GM12878 (cell line): Measurements from ENCODE around the gene ZNF280C. TPM values are rescaled to one million over a fixed set of nuclear protein-coding genes. Genes with fewer than 3 reads are reported as not detected.
A peak's percentile ranks its signal among the peaks of the same experiment; 100 is the strongest.

ENCODE experiments used
- BACH1 ChIP-seq: fragments of 450-650 bp; IDR thresholded peaks from 2 replicates; pipeline ENCODE4 v1.6.1; 2017; ENCODE audit warnings: mild to moderate bottlenecking, borderline replicate concordance
- EGR1 ChIP-seq, 2 experiments: IDR thresholded peaks; 1 replicate in 1 of 2; 2 replicates in 1 of 2; pipeline ENCODE4 v1.6.1; 2011 to 2012; ENCODE audit warnings: low read depth in 2 of 2, low read length in 2 of 2, borderline replicate concordance in 1 of 2, mild to moderate bottlenecking in 1 of 2, moderate library complexity in 1 of 2
- ESRRA ChIP-seq: IDR thresholded peaks from 2 replicates; pipeline ENCODE4 v1.6.1; 2012; ENCODE audit warnings: mild to moderate bottlenecking, low read length, improper control_type of control experiment
- GATAD2B ChIP-seq: fragments of 450-650 bp; conservative IDR thresholded peaks from 2 replicates; pipeline ENCODE4 v1.6.1; 2017; ENCODE audit warnings: low read depth, mild to moderate bottlenecking, moderate library complexity
- IKZF2 ChIP-seq, 2 experiments: fragments of 450-650 bp; IDR thresholded peaks; 2 replicates each; pipeline ENCODE4 v1.6.1; 2017; ENCODE audit warnings: mild to moderate bottlenecking in 2 of 2, moderate library complexity in 2 of 2
- LARP7 ChIP-seq: fragments of 450-650 bp; IDR thresholded peaks from 2 replicates; pipeline ENCODE4 v1.6.1; 2017; ENCODE audit warnings: mild to moderate bottlenecking
- SIX5 ChIP-seq: IDR thresholded peaks from 2 replicates; pipeline ENCODE4 v1.6.1; 2011; ENCODE audit warnings: mild to moderate bottlenecking, low read depth, low read length, moderate library complexity; ENCODE audit not compliant: severe bottlenecking
- SMAD1 ChIP-seq: fragments of 450-650 bp; IDR thresholded peaks from 2 replicates; pipeline ENCODE4 v1.6.1; 2018; ENCODE audit warnings: mild to moderate bottlenecking, low read depth; ENCODE audit not compliant: partially characterized antibody
- SMARCA5 ChIP-seq: fragments of 450-650 bp; IDR thresholded peaks from 2 replicates; pipeline ENCODE4 v1.6.1; 2017; ENCODE audit warnings: mild to moderate bottlenecking
- SP1 ChIP-seq: IDR thresholded peaks from one replicate; pipeline ENCODE4 v1.6.1; 2011; ENCODE audit warnings: low read depth, low read length
- TARDBP ChIP-seq: IDR thresholded peaks from 2 replicates; pipeline ENCODE4 v1.6.1; 2016; ENCODE audit warnings: borderline replicate concordance
- ZNF217 ChIP-seq: fragments of 450-650 bp; IDR thresholded peaks from 2 replicates; pipeline ENCODE4 v1.6.1; 2017; ENCODE audit warnings: antibody characterized with exemption, mild to moderate bottlenecking
- polyA plus RNA-seq, 11 experiments: library from polyadenylated mRNA; depleted of rRNA in 4 of 11; unstranded in 6 of 11; stranded (reverse) in 5 of 11; fragments of >200 nt; fragmentation: Nextera tagmentation in 4 of 11; fragmentation: Illumina TruSeq in 1 of 11; extraction: Ambion mirVana in 4 of 11; extraction: Trizol in 1 of 11; gene quantifications; 1 replicate in 1 of 11; 2 replicates in 10 of 11; pipeline versions ENCODE4 v1.2.1 to v1.2.3, GENCODE V29; 2011 to 2016; ENCODE audit warnings: inconsistent platforms in 2 of 11, missing spikeins in 2 of 11, low read depth in 1 of 11
- total RNA-seq, 4 experiments: library from RNA; depleted of rRNA in 3 of 4; stranded (reverse); fragments of >200 nt in 3 of 4; fragmentation: Illumina TruSeq in 1 of 4; extraction: Trizol in 1 of 4; gene quantifications; 2 replicates each; pipeline versions ENCODE4 v1.2.1 to v1.2.3, GENCODE V29; 2013 to 2021
- TF ChIP-seq, protein P1 (sequence below): IDR thresholded peaks from 2 replicates; pipeline ENCODE4 v1.6.1; 2011; ENCODE audit warnings: low read depth, low read length, improper control_type of control experiment, borderline replicate concordance
- TF ChIP-seq, protein P2 (sequence below): fragments of 450-650 bp; IDR thresholded peaks from 2 replicates; pipeline ENCODE4 v1.6.1; 2017; ENCODE audit warnings: borderline replicate concordance
- TF ChIP-seq, protein P3 (sequence below): fragments of 150-350 bp; IDR thresholded peaks from 2 replicates; pipeline ENCODE4 v1.6.1; 2014; ENCODE audit warnings: mild to moderate bottlenecking, low read depth, low read length
- TF ChIP-seq, protein P4 (sequence below): IDR thresholded peaks from 2 replicates; pipeline ENCODE4 v1.6.1; 2012; ENCODE audit warnings: low read depth, low read length, improper control_type of control experiment
- TF ChIP-seq, protein P5 (sequence below): IDR thresholded peaks from 2 replicates; pipeline ENCODE4 v1.6.1; 2012; ENCODE audit warnings: low read depth, low read length, improper control_type of control experiment
- TF ChIP-seq, protein P6 (sequence below): fragments of 450-650 bp; formaldehyde crosslinking; IDR thresholded peaks from 2 replicates; pipeline ENCODE4 v1.4.0; 2022; ENCODE audit warnings: mild to moderate bottlenecking, moderate library complexity

Gene ZNF280C
- total and polyA plus RNA-seq, 10 of the 15 experiments (the other 5 are each of a cell fraction or from before 2014, with no cell fraction given) = 0.82 to 8.8 (median 5.7) TPM

DNA sequence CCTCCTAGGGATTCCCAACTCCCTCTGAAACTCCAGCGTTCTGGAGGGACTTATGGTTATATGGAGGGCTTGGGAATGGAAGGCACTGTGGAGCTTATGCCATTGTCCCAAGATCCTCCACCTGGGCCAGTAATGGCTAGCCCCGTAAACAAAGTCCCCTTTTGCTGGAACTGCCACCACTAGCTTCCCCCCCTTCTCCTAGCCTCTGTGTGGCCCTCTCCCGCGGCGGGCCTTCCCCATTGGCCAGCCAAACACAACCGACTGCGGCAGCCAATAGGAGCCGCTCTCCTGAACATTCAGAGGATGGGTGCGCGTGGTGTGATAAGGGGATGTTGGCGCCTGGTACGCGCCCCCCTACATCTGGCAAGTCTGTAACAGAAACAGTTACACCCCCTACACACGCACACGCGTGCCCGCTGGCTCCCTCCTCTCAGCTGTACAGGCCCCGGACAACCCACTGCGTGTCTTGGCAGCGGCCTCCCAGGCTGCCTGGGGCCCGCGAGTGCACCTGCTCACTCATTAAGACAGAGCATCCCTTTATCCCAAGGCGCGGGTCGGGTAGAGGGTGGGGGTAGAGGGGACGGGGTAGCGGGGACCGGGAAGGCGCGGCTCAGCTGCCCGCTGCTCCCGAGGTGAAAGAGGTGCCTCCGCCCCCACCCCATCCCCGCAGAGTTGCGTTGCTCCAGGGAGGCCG is 97.8 kb downstream of the ZNF280C start (continued):
- TF ChIP-seq, protein P1, sequence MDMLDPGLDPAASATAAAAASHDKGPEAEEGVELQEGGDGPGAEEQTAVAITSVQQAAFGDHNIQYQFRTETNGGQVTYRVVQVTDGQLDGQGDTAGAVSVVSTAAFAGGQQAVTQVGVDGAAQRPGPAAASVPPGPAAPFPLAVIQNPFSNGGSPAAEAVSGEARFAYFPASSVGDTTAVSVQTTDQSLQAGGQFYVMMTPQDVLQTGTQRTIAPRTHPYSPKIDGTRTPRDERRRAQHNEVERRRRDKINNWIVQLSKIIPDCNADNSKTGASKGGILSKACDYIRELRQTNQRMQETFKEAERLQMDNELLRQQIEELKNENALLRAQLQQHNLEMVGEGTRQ = no peak
- TF ChIP-seq, protein P2, sequence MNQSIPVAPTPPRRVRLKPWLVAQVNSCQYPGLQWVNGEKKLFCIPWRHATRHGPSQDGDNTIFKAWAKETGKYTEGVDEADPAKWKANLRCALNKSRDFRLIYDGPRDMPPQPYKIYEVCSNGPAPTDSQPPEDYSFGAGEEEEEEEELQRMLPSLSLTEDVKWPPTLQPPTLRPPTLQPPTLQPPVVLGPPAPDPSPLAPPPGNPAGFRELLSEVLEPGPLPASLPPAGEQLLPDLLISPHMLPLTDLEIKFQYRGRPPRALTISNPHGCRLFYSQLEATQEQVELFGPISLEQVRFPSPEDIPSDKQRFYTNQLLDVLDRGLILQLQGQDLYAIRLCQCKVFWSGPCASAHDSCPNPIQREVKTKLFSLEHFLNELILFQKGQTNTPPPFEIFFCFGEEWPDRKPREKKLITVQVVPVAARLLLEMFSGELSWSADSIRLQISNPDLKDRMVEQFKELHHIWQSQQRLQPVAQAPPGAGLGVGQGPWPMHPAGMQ = no peak
- no peak for TF ChIP-seq SMARCA5
- TF ChIP-seq BACH1 = no peak
- TF ChIP-seq GATAD2B = no peak
- TF ChIP-seq, protein P3, sequence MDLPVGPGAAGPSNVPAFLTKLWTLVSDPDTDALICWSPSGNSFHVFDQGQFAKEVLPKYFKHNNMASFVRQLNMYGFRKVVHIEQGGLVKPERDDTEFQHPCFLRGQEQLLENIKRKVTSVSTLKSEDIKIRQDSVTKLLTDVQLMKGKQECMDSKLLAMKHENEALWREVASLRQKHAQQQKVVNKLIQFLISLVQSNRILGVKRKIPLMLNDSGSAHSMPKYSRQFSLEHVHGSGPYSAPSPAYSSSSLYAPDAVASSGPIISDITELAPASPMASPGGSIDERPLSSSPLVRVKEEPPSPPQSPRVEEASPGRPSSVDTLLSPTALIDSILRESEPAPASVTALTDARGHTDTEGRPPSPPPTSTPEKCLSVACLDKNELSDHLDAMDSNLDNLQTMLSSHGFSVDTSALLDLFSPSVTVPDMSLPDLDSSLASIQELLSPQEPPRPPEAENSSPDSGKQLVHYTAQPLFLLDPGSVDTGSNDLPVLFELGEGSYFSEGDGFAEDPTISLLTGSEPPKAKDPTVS = no peak
- TF ChIP-seq, protein P4, sequence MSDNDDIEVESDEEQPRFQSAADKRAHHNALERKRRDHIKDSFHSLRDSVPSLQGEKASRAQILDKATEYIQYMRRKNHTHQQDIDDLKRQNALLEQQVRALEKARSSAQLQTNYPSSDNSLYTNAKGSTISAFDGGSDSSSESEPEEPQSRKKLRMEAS = no peak
- no peak for TF ChIP-seq SIX5
- TF ChIP-seq SP1 = peak; percentile 48
- TF ChIP-seq SMAD1 = no peak
- TF ChIP-seq TARDBP = no peak
- TF ChIP-seq ZNF217 = no peak
- no peak for TF ChIP-seq IKZF2 (IDR thresholded peaks at IDR 0.05)
- no peak for TF ChIP-seq LARP7
- TF ChIP-seq, protein P5, sequence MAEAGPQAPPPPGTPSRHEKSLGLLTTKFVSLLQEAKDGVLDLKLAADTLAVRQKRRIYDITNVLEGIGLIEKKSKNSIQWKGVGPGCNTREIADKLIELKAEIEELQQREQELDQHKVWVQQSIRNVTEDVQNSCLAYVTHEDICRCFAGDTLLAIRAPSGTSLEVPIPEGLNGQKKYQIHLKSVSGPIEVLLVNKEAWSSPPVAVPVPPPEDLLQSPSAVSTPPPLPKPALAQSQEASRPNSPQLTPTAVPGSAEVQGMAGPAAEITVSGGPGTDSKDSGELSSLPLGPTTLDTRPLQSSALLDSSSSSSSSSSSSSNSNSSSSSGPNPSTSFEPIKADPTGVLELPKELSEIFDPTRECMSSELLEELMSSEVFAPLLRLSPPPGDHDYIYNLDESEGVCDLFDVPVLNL = no peak
- TF ChIP-seq ESRRA = no peak
- TF ChIP-seq EGR1 (IDR thresholded peaks at IDR 0.05; ENCODE audit: borderline replicate concordance in 1 of 2, low read depth in 2 of 2, low read length in 2 of 2) = no peak
- TF ChIP-seq, protein P6, sequence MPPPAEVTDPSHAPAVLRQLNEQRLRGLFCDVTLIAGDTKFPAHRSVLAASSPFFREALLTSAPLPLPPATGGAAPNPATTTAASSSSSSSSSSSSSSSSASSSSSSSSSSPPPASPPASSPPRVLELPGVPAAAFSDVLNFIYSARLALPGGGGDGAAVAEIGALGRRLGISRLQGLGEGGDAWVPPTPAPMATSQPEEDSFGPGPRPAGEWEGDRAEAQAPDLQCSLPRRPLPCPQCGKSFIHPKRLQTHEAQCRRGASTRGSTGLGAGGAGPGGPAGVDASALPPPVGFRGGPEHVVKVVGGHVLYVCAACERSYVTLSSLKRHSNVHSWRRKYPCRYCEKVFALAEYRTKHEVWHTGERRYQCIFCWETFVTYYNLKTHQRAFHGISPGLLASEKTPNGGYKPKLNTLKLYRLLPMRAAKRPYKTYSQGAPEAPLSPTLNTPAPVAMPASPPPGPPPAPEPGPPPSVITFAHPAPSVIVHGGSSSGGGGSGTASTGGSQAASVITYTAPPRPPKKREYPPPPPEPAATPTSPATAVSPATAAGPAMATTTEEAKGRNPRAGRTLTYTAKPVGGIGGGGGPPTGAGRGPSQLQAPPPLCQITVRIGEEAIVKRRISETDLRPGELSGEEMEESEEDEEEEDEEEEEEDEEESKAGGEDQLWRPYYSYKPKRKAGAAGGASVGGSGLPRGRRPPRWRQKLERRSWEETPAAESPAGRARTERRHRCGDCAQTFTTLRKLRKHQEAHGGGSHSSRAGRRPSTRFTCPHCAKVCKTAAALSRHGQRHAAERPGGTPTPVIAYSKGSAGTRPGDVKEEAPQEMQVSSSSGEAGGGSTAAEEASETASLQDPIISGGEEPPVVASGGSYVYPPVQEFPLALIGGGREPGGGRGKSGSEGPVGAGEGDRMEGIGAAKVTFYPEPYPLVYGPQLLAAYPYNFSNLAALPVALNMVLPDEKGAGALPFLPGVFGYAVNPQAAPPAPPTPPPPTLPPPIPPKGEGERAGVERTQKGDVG (CRISPR knock-in tag) = no peak
